Measurements from ENCODE around the gene LLGL2.

Gene LLGL2

DNA sequence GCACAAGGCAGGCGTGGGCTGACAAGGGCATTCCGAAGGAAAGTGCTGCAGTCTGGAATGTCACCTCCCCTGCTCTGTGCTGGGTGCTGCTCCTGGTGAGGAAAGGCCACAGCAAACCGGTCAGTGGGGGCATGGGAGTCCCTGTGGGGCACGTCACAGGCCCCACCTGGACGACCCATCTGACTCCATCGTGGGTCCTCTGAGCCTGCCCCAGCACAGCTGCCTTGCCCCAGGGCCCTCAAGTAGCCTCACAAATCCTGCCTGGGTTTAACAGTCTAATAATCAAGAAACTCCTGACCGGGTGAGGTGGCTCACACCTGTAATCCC lies 59.3 kb downstream of the LLGL2 start:
- FAIRE-seq (no peak), DNase-seq (ENCODE audit: insufficient read length, low spot score) (no peak)
- TF ChIP-seq SPI1 (IDR thresholded peaks at IDR 0.05; ENCODE audit: low read depth, low read length): no peak
- no peak for TF ChIP-seq POLR2AphosphoS5 (IDR thresholded peaks at IDR 0.05; ENCODE audit: low read depth, low read length)
- TF ChIP-seq POLR2A (IDR thresholded peaks at IDR 0.05; ENCODE audit: low read depth, low read length): no peak
- TF ChIP-seq TAF1 (IDR thresholded peaks at IDR 0.05; ENCODE audit: low read depth, low read length): no peak
- no peak for TF ChIP-seq POU2F2 (IDR thresholded peaks at IDR 0.05; ENCODE audit: low read depth, low read length)
- TF ChIP-seq PAX5 (IDR thresholded peaks at IDR 0.05; ENCODE audit: insufficient read depth, low read length, severe bottlenecking): no peak

DNA sequence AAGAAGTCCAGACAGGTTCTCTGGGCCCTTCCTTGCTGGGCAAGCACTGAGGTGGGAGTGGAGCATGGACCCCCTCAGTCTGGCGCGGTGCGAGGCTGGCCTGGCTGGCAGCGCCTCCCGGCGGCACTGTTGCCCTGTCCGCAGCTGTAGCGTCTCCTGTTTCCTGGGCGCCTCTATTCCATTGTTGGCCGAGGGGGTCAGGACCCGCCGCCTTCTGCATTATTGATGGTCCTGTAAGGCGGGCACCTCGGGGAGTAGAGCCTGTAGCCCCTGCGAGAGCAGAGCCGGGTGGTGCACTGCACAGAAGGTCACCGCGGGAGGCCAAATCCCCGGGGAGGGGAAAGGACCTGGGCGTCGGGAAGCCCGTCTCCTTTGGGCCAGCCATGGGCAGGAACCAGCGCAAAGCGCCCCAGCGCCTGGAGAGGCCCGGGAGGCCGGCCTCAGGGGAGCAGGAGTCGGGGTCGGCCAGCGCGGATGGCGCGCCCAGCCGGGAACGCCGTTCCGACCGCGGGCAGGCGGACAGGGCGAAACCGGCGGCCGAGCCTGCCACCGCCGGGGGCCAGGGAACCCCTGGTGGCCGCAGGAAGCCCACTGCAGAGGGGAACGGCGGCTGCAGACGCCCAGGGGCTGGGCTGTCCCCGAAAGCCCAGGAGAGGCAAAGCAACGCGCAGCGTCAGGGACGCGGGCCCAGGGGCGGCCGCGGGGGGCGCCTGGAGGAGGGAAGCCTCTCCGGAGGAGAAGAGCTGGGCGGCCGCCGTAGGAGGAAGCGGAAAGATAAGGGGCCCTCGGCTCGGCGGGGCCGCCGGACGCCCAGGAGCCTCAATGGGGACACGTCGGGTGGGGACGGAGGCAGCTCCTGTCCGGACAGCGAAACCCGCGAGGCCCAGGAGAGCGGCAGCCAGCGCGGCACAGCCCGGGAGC lies 62.4 kb downstream of the LLGL2 start, which contains the start of gene MYO15B:
Gene MYO15B, plus strand, starts transcription at position 126 of the 921 bp plus-strand sequence. Its CDS starts 258 bp downstream, at position 384.
- DNase-seq (ENCODE audit: insufficient read length, low spot score) (peak; percentile 78), FAIRE-seq (peak; percentile 57)
- TF ChIP-seq POLR2AphosphoS5 (IDR thresholded peaks at IDR 0.05; ENCODE audit: low read depth, low read length): no peak
- TF ChIP-seq POLR2A (IDR thresholded peaks at IDR 0.05; ENCODE audit: low read depth, low read length): no peak
- 0 out of 2 replicates have a peak, but pooled peaks have one; percentile 9 for TF ChIP-seq SPI1 (IDR thresholded peaks at IDR 0.05; ENCODE audit: low read depth, low read length)

DNA sequence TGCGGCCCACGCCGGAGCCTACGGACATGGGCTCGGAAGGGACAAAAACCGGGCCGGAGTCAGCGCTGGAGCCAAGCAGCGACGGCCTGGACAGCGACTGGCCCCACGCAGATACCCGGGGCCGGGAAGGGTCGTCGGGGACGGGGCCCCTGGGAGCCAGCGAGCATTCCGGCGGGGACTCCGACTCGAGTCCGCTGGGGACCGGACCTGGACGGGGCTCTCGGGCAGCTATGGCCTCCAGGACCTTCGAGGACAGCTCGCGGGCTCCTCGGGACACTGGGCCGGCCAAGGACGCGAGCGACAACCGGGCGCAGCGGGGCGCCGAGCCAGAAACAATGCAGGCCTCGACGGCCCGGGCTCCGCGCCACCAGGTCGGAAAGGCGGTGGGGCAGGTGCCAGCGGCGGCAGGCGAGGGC lies 63.1 kb downstream of the LLGL2 start:
- FAIRE-seq (no peak), DNase-seq (ENCODE audit: insufficient read length, low spot score) (no peak)
- TF ChIP-seq POLR2A (IDR thresholded peaks at IDR 0.05; ENCODE audit: low read depth, low read length) (no peak), TAF1 (IDR thresholded peaks at IDR 0.05; ENCODE audit: low read depth, low read length) (no peak), POLR2AphosphoS5 (IDR thresholded peaks at IDR 0.05; ENCODE audit: low read depth, low read length) (no peak), PAX5 (IDR thresholded peaks at IDR 0.05; ENCODE audit: insufficient read depth, low read length, severe bottlenecking) (no peak), POU2F2 (IDR thresholded peaks at IDR 0.05; ENCODE audit: low read depth, low read length) (no peak), SPI1 (IDR thresholded peaks at IDR 0.05; ENCODE audit: low read depth, low read length) (no peak)

DNA sequence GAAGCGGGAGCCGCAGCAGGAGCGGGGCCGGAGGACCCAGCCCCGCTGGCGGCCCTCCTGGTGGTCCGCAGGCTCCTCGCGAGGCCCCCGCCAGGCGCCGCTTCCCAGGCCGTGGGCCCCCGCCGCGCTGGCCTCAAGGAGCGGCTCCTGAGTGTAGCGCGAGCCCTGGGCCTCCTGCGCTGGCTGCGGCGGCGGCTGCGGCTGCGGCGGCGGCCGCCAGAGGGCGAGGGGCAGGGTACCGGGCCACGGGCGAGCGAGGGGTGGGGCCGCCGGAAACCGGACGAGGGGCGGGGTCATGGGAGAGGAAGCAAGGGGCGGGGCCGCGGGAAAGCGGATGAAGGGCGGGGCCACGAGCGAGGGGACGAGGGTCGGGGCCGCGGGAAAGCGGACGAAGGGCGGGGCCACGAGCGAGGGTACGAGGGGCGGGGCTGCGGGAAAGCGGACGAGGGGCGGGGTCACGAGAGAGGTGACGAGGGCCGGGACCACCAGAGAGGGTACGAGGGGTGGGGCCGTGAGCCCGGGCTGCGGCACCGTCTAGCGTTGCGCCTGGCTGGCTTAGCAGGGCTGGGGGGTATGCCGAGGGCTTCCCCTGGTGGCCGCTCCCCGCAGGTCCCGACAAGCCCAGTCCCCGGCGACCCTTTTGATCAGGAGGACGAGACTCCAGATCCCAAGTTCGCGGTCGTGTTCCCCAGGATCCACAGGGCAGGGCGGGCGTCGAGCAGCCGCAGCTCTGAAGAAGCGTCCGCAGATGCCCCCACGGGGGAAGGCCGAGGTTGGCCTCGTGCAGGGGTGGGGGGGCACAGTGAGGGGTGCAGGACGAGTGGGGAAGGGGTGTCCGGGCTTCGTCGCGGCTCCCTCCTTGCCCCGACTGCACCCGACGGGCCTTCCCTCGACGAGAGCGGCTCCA lies 63.8 kb downstream of the LLGL2 start:
- DNase-seq (ENCODE audit: insufficient read length, low spot score): peak; percentile 100

DNA sequence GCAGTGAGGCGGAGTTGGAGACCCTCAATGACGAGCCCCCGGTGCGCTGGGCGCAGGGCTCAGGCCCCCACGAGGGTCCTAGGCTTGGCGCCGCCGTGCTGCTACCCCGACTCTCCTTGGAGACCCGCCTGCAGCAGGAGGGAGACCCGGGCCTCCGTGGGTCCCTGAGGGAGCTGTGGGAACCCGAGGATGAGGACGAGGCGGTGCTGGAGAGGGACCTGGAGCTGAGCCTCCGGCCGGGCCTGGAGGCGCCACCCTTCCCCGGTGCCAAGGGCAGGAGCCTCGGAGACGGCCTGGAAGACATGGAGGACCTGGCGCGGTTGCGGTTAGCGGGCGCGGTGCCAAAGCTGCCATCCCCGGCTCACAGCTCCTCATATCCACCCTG lies 64.4 kb downstream of the LLGL2 start:
- TF ChIP-seq TAF1 (IDR thresholded peaks at IDR 0.05; ENCODE audit: low read depth, low read length): no peak
- TF ChIP-seq SPI1 (IDR thresholded peaks at IDR 0.05; ENCODE audit: low read depth, low read length): no peak
- no peak for TF ChIP-seq POLR2A (IDR thresholded peaks at IDR 0.05; ENCODE audit: low read depth, low read length)
- no peak for TF ChIP-seq PAX5 (IDR thresholded peaks at IDR 0.05; ENCODE audit: insufficient read depth, low read length, severe bottlenecking)
- no peak for TF ChIP-seq POU2F2 (IDR thresholded peaks at IDR 0.05; ENCODE audit: low read depth, low read length)
- TF ChIP-seq POLR2AphosphoS5 (IDR thresholded peaks at IDR 0.05; ENCODE audit: low read depth, low read length): no peak
- DNase-seq (ENCODE audit: insufficient read length, low spot score) (no peak), FAIRE-seq (no peak)

More for the DNA sequence above, 63.8 kb downstream of the LLGL2 start:
- peak; percentile 98 for FAIRE-seq
- TF ChIP-seq PAX5 (IDR thresholded peaks at IDR 0.05; ENCODE audit: insufficient read depth, low read length, severe bottlenecking) (peak; percentile 91), SPI1 (IDR thresholded peaks at IDR 0.05; ENCODE audit: low read depth, low read length) (no peak)

DNA sequence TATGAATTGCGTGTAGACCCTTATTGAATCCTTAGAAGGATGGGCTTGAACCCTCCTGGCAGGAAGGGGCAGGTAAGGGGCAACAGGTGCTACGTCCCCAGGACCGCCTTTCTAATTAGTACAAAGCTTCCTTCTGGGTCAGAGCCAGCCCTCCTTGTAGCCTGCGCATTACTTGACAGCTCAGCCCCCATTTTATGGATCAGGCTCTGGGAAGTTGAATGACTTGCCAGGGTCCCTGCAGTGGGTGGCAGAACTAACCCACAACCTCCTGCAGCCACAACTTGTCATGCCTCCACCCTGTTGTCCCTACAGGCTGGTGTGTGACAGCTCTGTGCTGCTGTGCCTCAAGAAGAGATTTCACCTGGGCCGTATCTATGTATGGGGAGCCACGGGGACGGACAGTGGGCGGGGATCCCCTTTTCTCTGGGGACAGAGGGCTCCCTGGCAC lies 64.8 kb downstream of the LLGL2 start:
- FAIRE-seq (no peak), DNase-seq (ENCODE audit: insufficient read length, low spot score) (no peak)
- TF ChIP-seq PAX5 (IDR thresholded peaks at IDR 0.05; ENCODE audit: insufficient read depth, low read length, severe bottlenecking): no peak
- TF ChIP-seq POU2F2 (IDR thresholded peaks at IDR 0.05; ENCODE audit: low read depth, low read length): no peak
- TF ChIP-seq POLR2A (IDR thresholded peaks at IDR 0.05; ENCODE audit: low read depth, low read length): no peak
- TF ChIP-seq SPI1 (IDR thresholded peaks at IDR 0.05; ENCODE audit: low read depth, low read length): no peak
- TF ChIP-seq TAF1 (IDR thresholded peaks at IDR 0.05; ENCODE audit: low read depth, low read length): no peak
- no peak for TF ChIP-seq POLR2AphosphoS5 (IDR thresholded peaks at IDR 0.05; ENCODE audit: low read depth, low read length)

DNA sequence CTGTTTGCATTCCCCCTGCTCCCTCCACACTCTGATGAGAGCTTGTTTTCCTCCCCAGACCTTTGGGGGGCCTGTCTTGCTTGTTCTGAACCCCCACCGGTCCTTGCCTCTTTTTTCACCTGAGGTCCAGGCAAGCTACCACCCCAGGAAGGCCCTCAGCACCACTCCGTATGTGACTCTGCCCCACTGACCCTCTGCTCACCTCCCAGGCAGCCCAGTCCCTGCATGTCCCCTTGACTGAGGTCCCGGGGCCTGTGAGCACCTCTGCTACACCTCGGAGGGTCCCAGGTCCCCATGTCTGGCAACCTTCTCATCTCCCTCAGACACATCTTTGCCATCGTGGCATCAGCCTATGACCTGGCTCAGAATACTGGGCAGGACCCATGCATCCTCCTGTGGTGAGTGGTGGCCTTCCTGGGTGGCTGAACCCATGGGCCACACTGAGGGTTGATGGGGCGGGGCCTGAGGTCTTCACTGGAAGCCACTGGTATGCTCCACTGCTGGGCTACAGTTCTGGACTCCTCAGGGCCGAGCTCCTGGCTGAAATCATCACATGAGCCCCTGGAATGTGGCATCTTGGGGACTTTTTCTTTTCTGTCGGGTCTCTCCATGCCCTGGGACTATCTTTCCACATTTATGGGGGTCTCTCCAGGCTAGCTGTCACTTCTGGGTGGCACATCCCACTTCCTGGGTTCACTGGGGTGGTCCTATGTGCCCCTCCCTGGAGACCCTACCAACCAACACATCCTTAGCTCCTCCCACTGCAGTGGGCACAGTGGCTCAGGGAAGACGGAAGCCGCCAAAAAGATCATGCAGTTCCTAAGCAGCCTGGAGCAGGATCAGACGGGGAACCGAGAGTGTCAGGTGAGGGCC lies 65.6 kb downstream of the LLGL2 start:
- no peak for TF ChIP-seq PAX5 (IDR thresholded peaks at IDR 0.05; ENCODE audit: insufficient read depth, low read length, severe bottlenecking)
- no peak for TF ChIP-seq POLR2AphosphoS5 (IDR thresholded peaks at IDR 0.05; ENCODE audit: low read depth, low read length)
- no peak for TF ChIP-seq POU2F2 (IDR thresholded peaks at IDR 0.05; ENCODE audit: low read depth, low read length)
- no peak for TF ChIP-seq POLR2A (IDR thresholded peaks at IDR 0.05; ENCODE audit: low read depth, low read length)
- no peak for TF ChIP-seq SPI1 (IDR thresholded peaks at IDR 0.05; ENCODE audit: low read depth, low read length)
- no peak for TF ChIP-seq TAF1 (IDR thresholded peaks at IDR 0.05; ENCODE audit: low read depth, low read length)
- no peak for FAIRE-seq
- DNase-seq (ENCODE audit: insufficient read length, low spot score): no peak

DNA sequence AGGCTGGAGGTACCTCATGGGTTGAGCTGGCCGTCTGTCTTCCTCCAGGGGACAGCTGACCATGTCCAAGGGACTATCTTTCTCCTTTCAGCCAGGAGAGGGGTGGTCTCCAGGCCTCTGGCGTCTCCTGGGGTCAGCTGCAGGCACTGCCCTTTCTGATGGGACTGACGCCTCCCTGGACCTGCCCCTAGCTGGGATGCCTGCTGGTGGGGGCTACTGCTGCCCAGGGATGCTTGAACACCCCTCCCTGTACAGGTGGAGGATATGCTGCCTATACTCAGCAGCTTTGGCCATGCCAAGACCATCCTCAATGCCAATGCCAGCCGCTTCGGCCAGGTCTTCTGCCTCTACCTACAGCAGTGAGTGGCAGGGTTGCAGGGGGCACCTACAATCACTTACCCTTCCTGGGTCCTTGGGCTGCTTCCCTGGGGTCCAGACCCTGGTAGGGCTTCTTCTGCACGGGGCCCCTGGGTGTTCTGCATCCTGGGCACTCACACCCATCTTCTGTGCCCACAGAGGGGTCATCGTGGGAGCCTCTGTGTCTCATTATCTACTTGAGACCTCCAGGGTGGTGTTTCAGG lies 66.3 kb downstream of the LLGL2 start:
- TF ChIP-seq PAX5 (IDR thresholded peaks at IDR 0.05; ENCODE audit: insufficient read depth, low read length, severe bottlenecking) (no peak), POU2F2 (IDR thresholded peaks at IDR 0.05; ENCODE audit: low read depth, low read length) (no peak), SPI1 (IDR thresholded peaks at IDR 0.05; ENCODE audit: low read depth, low read length) (no peak), TAF1 (IDR thresholded peaks at IDR 0.05; ENCODE audit: low read depth, low read length) (no peak), POLR2AphosphoS5 (IDR thresholded peaks at IDR 0.05; ENCODE audit: low read depth, low read length) (no peak)
- DNase-seq (ENCODE audit: insufficient read length, low spot score): no peak
- no peak for FAIRE-seq

All from GM12891 (cell line).